Measurements from ENCODE around the gene RFX8.

DNA sequence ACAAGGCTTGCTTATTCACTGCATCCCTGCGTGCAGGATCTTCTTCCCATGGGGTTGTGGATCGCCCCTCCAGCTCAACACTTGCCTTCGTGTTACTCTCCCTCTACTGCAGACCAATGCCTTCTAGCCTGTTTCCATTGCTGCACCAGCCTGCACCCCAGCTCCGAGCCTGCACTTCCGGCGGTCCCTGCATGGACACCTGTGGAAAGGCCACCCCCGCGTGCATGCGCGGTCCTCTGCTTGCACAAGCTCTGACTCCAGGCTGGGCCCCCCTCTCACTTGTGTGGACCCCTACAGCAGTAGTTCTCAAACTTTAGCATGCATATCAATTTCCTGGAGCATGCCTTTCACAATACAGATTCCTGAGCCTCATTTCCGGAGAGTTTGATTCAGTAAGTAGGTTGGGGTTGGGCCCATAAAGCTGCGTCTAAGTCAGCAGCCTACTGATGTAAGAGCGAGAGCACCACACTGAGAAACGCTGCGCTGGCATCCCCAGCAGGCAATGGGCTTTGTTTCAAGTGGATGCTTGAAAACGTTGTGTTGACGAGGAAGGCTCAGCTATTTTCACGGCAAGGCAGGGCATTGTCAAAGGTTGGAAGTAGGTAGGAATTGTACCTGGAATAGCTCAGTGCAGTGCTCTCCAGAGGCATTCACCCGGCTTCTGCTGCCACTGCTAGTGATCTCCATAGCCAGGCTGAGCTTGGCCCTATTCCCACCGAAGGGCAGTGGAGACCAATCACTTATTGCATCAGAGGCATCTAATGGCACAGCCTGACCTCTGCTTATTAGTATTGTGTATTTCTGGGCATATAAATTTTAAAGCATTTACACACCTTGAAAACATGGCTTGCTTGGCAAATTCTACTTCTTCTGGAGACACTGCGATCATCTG lies 120.2 kb downstream of the RFX8 start:
- TF ChIP-seq CTCF (conservative IDR thresholded peaks at IDR 0.05; ENCODE audit: low read depth, low read length): no peak
- TF ChIP-seq RCOR1 (IDR thresholded peaks at IDR 0.05; ENCODE audit: insufficient replicate concordance, low read length): no peak
- no peak for TF ChIP-seq POLR2A (IDR thresholded peaks at IDR 0.05; ENCODE audit: low read depth, low read length)
- TF ChIP-seq USF2 (IDR thresholded peaks at IDR 0.05; ENCODE audit: low read depth, low read length): no peak
- no peak for TF ChIP-seq RAD21 (IDR thresholded peaks at IDR 0.05; ENCODE audit: low read length)
- TF ChIP-seq CEBPB (IDR thresholded peaks at IDR 0.05; ENCODE audit: low read depth, low read length): no peak
- TF ChIP-seq, protein P1, sequence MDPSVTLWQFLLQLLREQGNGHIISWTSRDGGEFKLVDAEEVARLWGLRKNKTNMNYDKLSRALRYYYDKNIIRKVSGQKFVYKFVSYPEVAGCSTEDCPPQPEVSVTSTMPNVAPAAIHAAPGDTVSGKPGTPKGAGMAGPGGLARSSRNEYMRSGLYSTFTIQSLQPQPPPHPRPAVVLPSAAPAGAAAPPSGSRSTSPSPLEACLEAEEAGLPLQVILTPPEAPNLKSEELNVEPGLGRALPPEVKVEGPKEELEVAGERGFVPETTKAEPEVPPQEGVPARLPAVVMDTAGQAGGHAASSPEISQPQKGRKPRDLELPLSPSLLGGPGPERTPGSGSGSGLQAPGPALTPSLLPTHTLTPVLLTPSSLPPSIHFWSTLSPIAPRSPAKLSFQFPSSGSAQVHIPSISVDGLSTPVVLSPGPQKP (IDR thresholded peaks at IDR 0.05; ENCODE audit: borderline replicate concordance, low read depth, low read length): no peak
- no peak for TF ChIP-seq FOS (IDR thresholded peaks at IDR 0.05; ENCODE audit: low read depth, low read length)
- TF ChIP-seq RFX5 (IDR thresholded peaks at IDR 0.05; ENCODE audit: low read depth, low read length): no peak
- no peak for TF ChIP-seq SMC3 (IDR thresholded peaks at IDR 0.05; ENCODE audit: low read depth, low read length)
- TF ChIP-seq NFE2L2 (IDR thresholded peaks at IDR 0.05; ENCODE audit: low read depth, low read length): no peak
- no peak for TF ChIP-seq MAZ (IDR thresholded peaks at IDR 0.05; ENCODE audit: borderline replicate concordance, low read depth, low read length)

All from IMR-90 (cell line).